Esophagus muscularis mucosa (tissue), 4 donors: ENCODE results near the gene AIF1L. TPM values are rescaled to one million over a fixed set of nuclear protein-coding genes. Genes with fewer than 3 reads are reported as not detected.

Experiments used
- DNase-seq: peaks from one replicate; pipeline ENCODE4 v3.0.0-alpha.2; 2017; ENCODE audit errors: extremely low spot score
- H3K27ac ChIP-seq, 4 donors: fragments of 200-600 bp; sonication (generic); replicated peaks in 1 of 4; 1 replicate in 3 of 4; 2 replicates in 1 of 4; pipeline ENCODE4 v1.5.1; 2016 to 2019; ENCODE audit warnings: mild to moderate bottlenecking in 1 of 4
- H3K27me3 ChIP-seq, 4 donors: fragments of 200-600 bp; sonication (generic); one replicate each; pipeline versions ENCODE4 v1.5.1 to v1.6.0; 2016 to 2019
- H3K36me3 ChIP-seq, 4 donors: fragments of 200-600 bp; sonication (generic); one replicate each; pipeline ENCODE4 v1.5.1; 2016 to 2019
- H3K4me1 ChIP-seq, 4 donors: fragments of 200-600 bp; sonication (generic); one replicate each; pipeline ENCODE4 v1.5.1; 2016 to 2019
- H3K4me3 ChIP-seq, 4 donors: fragments of 200-600 bp; sonication (generic); 1 replicate in 2 of 4; 2 replicates in 2 of 4; pipeline ENCODE4 v1.5.1; 2016 to 2019; ENCODE audit warnings: mild to moderate bottlenecking in 4 of 4, moderate library complexity in 1 of 4
- H3K9me3 ChIP-seq, 4 donors: fragments of 200-600 bp; sonication (generic); 1 replicate in 3 of 4; 2 replicates in 1 of 4; pipeline ENCODE4 v1.5.1; 2016 to 2019
- CTCF ChIP-seq, 3 experiments: fragments of 200-600 bp in 2 of 3; fragments of 450-650 bp in 1 of 3; sonication (generic) in 2 of 3; IDR thresholded peaks; one replicate each; pipeline ENCODE4 v1.5.1; 2017 to 2019; ENCODE audit warnings: antibody characterized with exemption in 3 of 3, mild to moderate bottlenecking in 2 of 3, moderate library complexity in 1 of 3
- EP300 ChIP-seq: sonication (generic); formaldehyde crosslinking; IDR thresholded peaks from one replicate; pipeline ENCODE4 v1.6.1; 2017; ENCODE audit warnings: antibody characterized with exemption
- POLR2A ChIP-seq: fragments of 450-650 bp; IDR thresholded peaks from one replicate; pipeline ENCODE4 v1.6.1; 2017; ENCODE audit warnings: antibody characterized with exemption, moderate library complexity, mild to moderate bottlenecking, low read depth
- POLR2AphosphoS5 ChIP-seq, 2 donors: sonication (generic); formaldehyde crosslinking; IDR thresholded peaks; one replicate each; pipeline ENCODE4 v1.6.1; 2017; ENCODE audit warnings: antibody characterized with exemption in 2 of 2
- WGBS: methylation state at CpG from one replicate; pipeline ENCODE4 v1.1.5; 2018; 5-methylcytosine and 5-hydroxymethylcytosine counted together
- intact Hi-C: fragments of 100-400 bp; cut with DNase I; formaldehyde crosslinking; loops from one replicate; pipeline ENCODE4 v1.15.1; 2023
- total RNA-seq, 4 donors: library from RNA; depleted of rRNA; stranded (reverse); fragments of >200 nt; gene quantifications; one replicate each; pipeline versions ENCODE4 v1.1.0 to v1.2.1, GENCODE V29; 2016

The AIF1L gene
- total RNA-seq, 4 donors from 2014 or later, result 9.1 to 24.8 (median 19.3) TPM

GRCh38 chr9:131049829-131050715, 46.3 kb upstream of the AIF1L start:
- H3K27me3 ChIP-seq, result peaks cover 0 to 22% (median 0%) of the 10 kb centered on the region in 4 donors
- intact Hi-C loops, result loop anchor here (5.0 to 10.0 kb wide), 2 partner anchors 155 to 183 kb away; partner anchors contain the start of gene QRFP
- TF ChIP-seq POLR2AphosphoS5 (IDR thresholded peaks at IDR 0.05) (no peak), EP300 (no peak), POLR2A (no peak), CTCF (IDR thresholded peaks at IDR 0.05) (no peak)
- no peak overlapping the region for H3K27ac ChIP-seq
- WGBS, result 70% methylated on average over 21 of the region's 21 CpGs
- H3K4me3 ChIP-seq, result no peak overlapping the region
- peaks cover 0 to 8% (median 6%) of the 10 kb centered on the region in 4 donors for H3K4me1 ChIP-seq
- no peaks in the 10 kb centered on the region for H3K9me3 ChIP-seq
- H3K36me3 ChIP-seq, result no peaks in the 10 kb centered on the region
- no peak for DNase-seq

- peaks cover 0 to 8% (median 6%) of the 10 kb centered on the region in 4 donors for H3K4me1 ChIP-seq
- 85% methylated on average over 17 of the region's 17 CpGs for WGBS
- H3K4me3 ChIP-seq, result no peak overlapping the region
- TF ChIP-seq POLR2A (no peak), EP300 (no peak), POLR2AphosphoS5 (IDR thresholded peaks at IDR 0.05) (no peak), CTCF (IDR thresholded peaks at IDR 0.05) (no peak)
- H3K27me3 ChIP-seq, result peaks cover 0 to 22% (median 0%) of the 10 kb centered on the region in 4 donors
- DNase-seq, result no peak
- intact Hi-C loops, result no loop called here
- H3K9me3 ChIP-seq, result no peaks in the 10 kb centered on the region
- H3K36me3 ChIP-seq, result no peaks in the 10 kb centered on the region
- H3K27ac ChIP-seq, result no peak overlapping the region
Measured at GRCh38 chr9:131050831-131051230, 45.5 kb upstream of the AIF1L start.

- Histone ChIP-seq H3K4me3 (no peak overlapping the region), H3K27me3 (peaks cover 0 to 27% (median 0%) of the 10 kb centered on the region in 4 donors), H3K27ac (no peak overlapping the region), H3K36me3 (no peaks in the 10 kb centered on the region), H3K9me3 (no peaks in the 10 kb centered on the region), H3K4me1 (peaks cover 0 to 1% (median under 1%) of the 10 kb centered on the region in 4 donors)
- intact Hi-C loops, result no loop called here
- TF ChIP-seq CTCF (IDR thresholded peaks at IDR 0.05), result no peak
- TF ChIP-seq POLR2A, result no peak
- no peak for TF ChIP-seq POLR2AphosphoS5 (IDR thresholded peaks at IDR 0.05)
- no peak for TF ChIP-seq EP300
- 82% methylated on average over 25 of the region's 25 CpGs for WGBS
- DNase-seq, result no peak
Measured at GRCh38 chr9:131051592-131052517, 44.5 kb upstream of the AIF1L start.

- Histone ChIP-seq H3K4me1 (no peaks in the 10 kb centered on the region), H3K27me3 (peaks cover 0 to 28% (median 0%) of the 10 kb centered on the region in 4 donors), H3K27ac (no peak overlapping the region), H3K4me3 (no peak overlapping the region), H3K9me3 (no peaks in the 10 kb centered on the region), H3K36me3 (no peaks in the 10 kb centered on the region)
- 88% methylated on average over 3 of the region's 3 CpGs for WGBS
- no peak for TF ChIP-seq CTCF (IDR thresholded peaks at IDR 0.05)
- TF ChIP-seq EP300, result no peak
- TF ChIP-seq POLR2A, result no peak
- no peak for TF ChIP-seq POLR2AphosphoS5 (IDR thresholded peaks at IDR 0.05)
- intact Hi-C loops, result no loop called here
- no peak for DNase-seq
Measured at GRCh38 chr9:131053896-131054295, 42.4 kb upstream of the AIF1L start.
